ENCODE results near the gene DDX41.

Gene DDX41

GRCh38 chr5:177483994-177484901 is 32.5 kb downstream of the DDX41 start:
- no peak for DNase-seq (ENCODE audit: low spot score)

- no peak for DNase-seq (ENCODE audit: low spot score)
Measured at GRCh38 chr5:177483042-177483441, 33.7 kb downstream of the DDX41 start.

- no peak for DNase-seq (ENCODE audit: low spot score)
Measured at GRCh38 chr5:177482359-177482795, 34.4 kb downstream of the DDX41 start.

- no peak for DNase-seq (ENCODE audit: low spot score)
Measured at GRCh38 chr5:177479774-177480173, 37.0 kb downstream of the DDX41 start.

GRCh38 chr5:177478711-177479646 is 37.8 kb downstream of the DDX41 start:
- no peak for DNase-seq (ENCODE audit: low spot score)

- no peak for DNase-seq (ENCODE audit: low spot score)
Measured at GRCh38 chr5:177477701-177478477, 38.9 kb downstream of the DDX41 start.

GRCh38 chr5:177476531-177477233 is 40.1 kb downstream of the DDX41 start:
- DNase-seq (ENCODE audit: low spot score): no peak

GRCh38 chr5:177475563-177476427 is 41.0 kb downstream of the DDX41 start:
- DNase-seq (ENCODE audit: low spot score): no peak

- DNase-seq (ENCODE audit: low spot score): no peak
Measured at GRCh38 chr5:177474846-177475562, 41.8 kb downstream of the DDX41 start.

- no peak for DNase-seq (ENCODE audit: low spot score)
Measured at GRCh38 chr5:177474002-177474476, 42.7 kb downstream of the DDX41 start.

- peak; percentile 57 for DNase-seq (ENCODE audit: low spot score)
Measured at GRCh38 chr5:177473443-177474001, 43.2 kb downstream of the DDX41 start, which contains the start of gene DBN1. DBN1 (minus strand) TSS chr5:177473634; CDS start chr5:177473521, 113 bp downstream.

- peak; percentile 60 for DNase-seq (ENCODE audit: low spot score)
Measured at GRCh38 chr5:177472460-177473442, 44.0 kb downstream of the DDX41 start.

GRCh38 chr5:177471610-177472356 is 45.0 kb downstream of the DDX41 start:
- no peak for DNase-seq (ENCODE audit: low spot score)

GRCh38 chr5:177470759-177471536 is 45.8 kb downstream of the DDX41 start:
- DNase-seq (ENCODE audit: low spot score): no peak

- no peak for DNase-seq (ENCODE audit: low spot score)
Measured at GRCh38 chr5:177469750-177470525, 46.8 kb downstream of the DDX41 start.

All from germinal center (tissue), 1 donor.